ENCODE data around the gene POLR3B. TPM values are rescaled to one million over a fixed set of nuclear protein-coding genes. Genes with fewer than 3 reads are reported as not detected.

The POLR3B gene
- total RNA-seq, 4 donors from 2014 or later: 10.7 to 16.2 (median 12.0) TPM

- H3K27ac ChIP-seq: no peak overlapping the region
- DNase-seq: no peak
- peaks cover 9 to 99% (median 26%) of the 10 kb centered on the region in 3 donors for H3K36me3 ChIP-seq
- WGBS, 2 donors: 75 to 79% methylated on average over 6 to 7 of the region's 7 CpGs
- H3K4me1 ChIP-seq: peaks cover 0 to 13% (median 0%) of the 10 kb centered on the region in 3 donors
- H3K27me3 ChIP-seq: no peaks in the 10 kb centered on the region
- TF ChIP-seq CTCF (IDR thresholded peaks at IDR 0.05) (no peak), POLR2A (IDR thresholded peaks at IDR 0.05) (no peak)
- no peaks in the 10 kb centered on the region for H3K9me3 ChIP-seq
- no peak overlapping the region for H3K4me3 ChIP-seq
- intact Hi-C loops (cut with DNase I): no loop called here
These were observed 36.3 kb upstream of the POLR3B start for GRCh38 chr12:106321139-106321850.

- Histone ChIP-seq H3K9me3 (no peaks in the 10 kb centered on the region), H3K27me3 (no peaks in the 10 kb centered on the region), H3K4me3 (no peak overlapping the region), H3K27ac (no peak overlapping the region), H3K36me3 (peaks cover 6 to 98% (median 22%) of the 10 kb centered on the region in 3 donors), H3K4me1 (no peaks in the 10 kb centered on the region)
- 95 to 98% methylated on average over 2 of the region's 2 CpGs for WGBS, 2 donors
- TF ChIP-seq POLR2A (IDR thresholded peaks at IDR 0.05) (no peak), CTCF (IDR thresholded peaks at IDR 0.05) (no peak)
- intact Hi-C loops (cut with DNase I): no loop called here
- no peak for DNase-seq
These were observed 34.0 kb upstream of the POLR3B start for GRCh38 chr12:106323537-106323936.

- Histone ChIP-seq H3K36me3 (peaks cover 0 to 99% (median 17%) of the 10 kb centered on the region in 3 donors), H3K4me1 (no peaks in the 10 kb centered on the region), H3K27ac (no peak overlapping the region), H3K4me3 (no peak overlapping the region), H3K27me3 (no peaks in the 10 kb centered on the region), H3K9me3 (no peaks in the 10 kb centered on the region)
- DNase-seq: no peak
- WGBS, 2 donors: 56 to 73% methylated on average over 2 of the region's 2 CpGs
- no peak for TF ChIP-seq POLR2A (IDR thresholded peaks at IDR 0.05)
- no peak for TF ChIP-seq CTCF (IDR thresholded peaks at IDR 0.05)
- intact Hi-C loops (cut with DNase I): no loop called here
These were observed 30.2 kb upstream of the POLR3B start for GRCh38 chr12:106327309-106327869.

GRCh38 chr12:106328735-106329134 is 28.8 kb upstream of the POLR3B start:
- 75 to 90% methylated on average over 7 of the region's 7 CpGs for WGBS, 2 donors
- intact Hi-C loops (cut with DNase I): no loop called here
- Histone ChIP-seq H3K4me3 (no peak overlapping the region), H3K36me3 (peaks cover 0 to 98% (median 16%) of the 10 kb centered on the region in 3 donors), H3K27ac (no peak overlapping the region), H3K27me3 (no peaks in the 10 kb centered on the region), H3K9me3 (no peaks in the 10 kb centered on the region), H3K4me1 (no peaks in the 10 kb centered on the region)
- no peak for TF ChIP-seq POLR2A (IDR thresholded peaks at IDR 0.05)
- no peak for TF ChIP-seq CTCF (IDR thresholded peaks at IDR 0.05)
- DNase-seq: no peak

- TF ChIP-seq POLR2A (IDR thresholded peaks at IDR 0.05) (no peak), CTCF (IDR thresholded peaks at IDR 0.05) (no peak)
- WGBS, 2 donors: 80 to 81% methylated on average over 12 of the region's 12 CpGs
- H3K4me3 ChIP-seq: no peak overlapping the region
- H3K4me1 ChIP-seq: no peaks in the 10 kb centered on the region
- H3K27ac ChIP-seq: peak overlapping the region in 1 of 4 donors; percentile 3
- peaks cover 0 to 98% (median 9%) of the 10 kb centered on the region in 3 donors for H3K36me3 ChIP-seq
- H3K27me3 ChIP-seq: no peaks in the 10 kb centered on the region
- intact Hi-C loops (cut with DNase I): no loop called here
- no peaks in the 10 kb centered on the region for H3K9me3 ChIP-seq
- no peak for DNase-seq
These were observed 28.1 kb upstream of the POLR3B start for GRCh38 chr12:106329231-106329982.

Measured in esophagus squamous epithelium (tissue), 5 donors.